Measurements from ENCODE around the gene NKG7. TPM values are rescaled to one million over a fixed set of nuclear protein-coding genes. Genes with fewer than 3 reads are reported as not detected.

NKG7 gene
- polyA plus RNA-seq, 3 donors from 2014 or later: 7,925 to 8,923 (median 8,385) TPM

GRCh38 chr19:51337141-51337860, 35.2 kb downstream of the NKG7 start:
- Mint-ChIP-seq H3K27ac (no peak overlapping the region), H3K9me3 (no peaks in the 10 kb centered on the region), H3K4me1 (peaks cover 15 to 16% of the 10 kb centered on the region in 2 donors), H3K27me3 (ENCODE audit: low read depth in 3 of 3) (peaks cover 0 to 8% (median 5%) of the 10 kb centered on the region in 3 donors), H3K36me3 (peaks cover 0 to 6% (median 0%) of the 10 kb centered on the region in 3 donors), H3K4me3 (no peak overlapping the region)
- no peak for DNase-seq

DNA sequence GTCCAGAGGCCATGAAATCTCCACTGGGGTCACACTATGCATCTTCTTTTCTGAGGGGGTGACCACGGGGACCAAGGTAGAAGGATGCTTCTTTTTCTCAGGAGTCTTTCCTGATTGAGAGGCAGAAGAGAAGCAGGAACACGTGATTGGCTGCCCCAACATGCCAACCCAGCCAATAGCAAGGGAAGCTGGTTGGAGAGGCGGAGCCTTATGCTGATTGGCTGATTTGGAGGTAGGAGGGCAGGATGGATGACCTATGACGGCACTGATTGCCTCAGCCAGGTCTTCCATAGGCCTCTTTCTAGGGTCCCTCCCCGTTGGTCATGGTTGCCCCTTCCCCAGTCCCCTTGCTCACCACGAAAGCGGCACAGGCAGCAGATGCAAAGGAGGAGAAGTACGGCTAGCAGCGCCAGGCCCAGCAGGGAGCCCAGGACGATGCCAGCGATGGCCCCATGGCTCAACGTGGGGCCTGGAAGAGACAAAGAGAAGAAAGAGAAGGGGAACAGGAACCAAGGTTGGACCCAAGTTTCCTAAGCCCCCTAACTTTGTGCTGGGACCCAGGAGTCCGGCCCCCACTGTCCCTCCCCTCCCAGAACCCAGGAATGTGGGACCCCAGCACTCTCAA, 38.5 kb downstream of the NKG7 start:
- H3K27me3 Mint-ChIP-seq (ENCODE audit: low read depth in 3 of 3): peaks cover 3 to 12% (median 6%) of the 10 kb centered on the region in 3 donors
- peaks cover 5 to 8% of the 10 kb centered on the region in 2 donors for H3K4me1 Mint-ChIP-seq
- DNase-seq: no peak
- H3K4me3 Mint-ChIP-seq: no peak overlapping the region
- peaks cover 0 to 6% (median 0%) of the 10 kb centered on the region in 3 donors for H3K36me3 Mint-ChIP-seq
- H3K9me3 Mint-ChIP-seq: no peaks in the 10 kb centered on the region
- no peak overlapping the region for H3K27ac Mint-ChIP-seq

GRCh38 chr19:51331716-51332115, 40.7 kb downstream of the NKG7 start:
- Mint-ChIP-seq H3K27me3 (ENCODE audit: low read depth in 3 of 3) (peaks cover 9 to 21% (median 12%) of the 10 kb centered on the region in 3 donors), H3K4me1 (peaks cover 7 to 11% of the 10 kb centered on the region in 2 donors), H3K9me3 (peaks cover 0 to 1% (median 0%) of the 10 kb centered on the region in 6 donors), H3K27ac (no peak overlapping the region), H3K4me3 (no peak overlapping the region), H3K36me3 (peaks cover 0 to 6% (median 0%) of the 10 kb centered on the region in 3 donors)
- no peak for DNase-seq

- Mint-ChIP-seq H3K4me3 (no peak overlapping the region), H3K4me1 (peaks cover 7 to 11% of the 10 kb centered on the region in 2 donors), H3K27me3 (ENCODE audit: low read depth in 3 of 3) (peaks cover 9 to 23% (median 12%) of the 10 kb centered on the region in 3 donors), H3K27ac (no peak overlapping the region), H3K9me3 (peaks cover 0 to 1% (median 0%) of the 10 kb centered on the region in 6 donors), H3K36me3 (peaks cover 0 to 6% (median 0%) of the 10 kb centered on the region in 3 donors)
- no peak for DNase-seq
These were observed 41.3 kb downstream of the NKG7 start for GRCh38 chr19:51331193-51331592.

DNA sequence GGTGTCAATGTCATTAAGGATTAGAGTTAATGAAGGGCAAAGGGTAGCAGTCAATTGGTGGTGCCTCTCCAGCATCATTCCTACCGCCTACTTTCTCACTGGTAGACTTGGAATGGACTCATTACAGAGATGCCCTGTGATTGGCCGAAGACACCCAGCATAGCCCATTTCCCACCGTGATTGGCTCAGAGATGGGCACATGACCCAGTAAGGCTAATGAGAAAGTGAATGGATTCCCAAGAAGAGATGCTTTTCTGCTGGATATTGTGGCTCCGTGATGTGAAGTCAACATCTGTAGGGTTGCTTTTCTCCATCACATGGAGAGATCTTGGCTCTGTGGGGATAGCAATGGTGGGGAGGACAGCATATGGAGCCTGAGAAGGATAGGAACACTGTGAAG, 42.1 kb downstream of the NKG7 start:
- peaks cover 0 to 1% (median 0%) of the 10 kb centered on the region in 6 donors for H3K9me3 Mint-ChIP-seq
- H3K4me1 Mint-ChIP-seq: peaks cover 7 to 11% of the 10 kb centered on the region in 2 donors
- DNase-seq: no peak
- peaks cover 12 to 26% (median 13%) of the 10 kb centered on the region in 3 donors for H3K27me3 Mint-ChIP-seq (ENCODE audit: low read depth in 3 of 3)
- H3K36me3 Mint-ChIP-seq: peaks cover 0 to 6% (median 0%) of the 10 kb centered on the region in 3 donors
- no peak overlapping the region for H3K27ac Mint-ChIP-seq
- no peak overlapping the region for H3K4me3 Mint-ChIP-seq

GRCh38 chr19:51329411-51329810, 43.0 kb downstream of the NKG7 start:
- H3K27me3 Mint-ChIP-seq (ENCODE audit: low read depth in 3 of 3): peaks cover 12 to 26% (median 13%) of the 10 kb centered on the region in 3 donors
- H3K4me1 Mint-ChIP-seq: peaks cover 7 to 11% of the 10 kb centered on the region in 2 donors
- no peak overlapping the region for H3K4me3 Mint-ChIP-seq
- H3K27ac Mint-ChIP-seq: no peak overlapping the region
- no peaks in the 10 kb centered on the region for H3K36me3 Mint-ChIP-seq
- no peak for DNase-seq
- peaks cover 0 to 1% (median 0%) of the 10 kb centered on the region in 6 donors for H3K9me3 Mint-ChIP-seq

- H3K4me3 Mint-ChIP-seq: peak overlapping the region; percentile 66 to 89 (median 83)
- peak; percentile 55 to 72 (median 69) for DNase-seq
- peaks cover 0 to 1% (median 0%) of the 10 kb centered on the region in 6 donors for H3K9me3 Mint-ChIP-seq
- H3K36me3 Mint-ChIP-seq: no peaks in the 10 kb centered on the region
- peak overlapping the region in 3 of 6 donors; percentile 26 to 77 (median 35) for H3K27ac Mint-ChIP-seq
- H3K4me1 Mint-ChIP-seq: peaks cover 7 to 11% of the 10 kb centered on the region in 2 donors
- peaks cover 13 to 26% (median 14%) of the 10 kb centered on the region in 3 donors for H3K27me3 Mint-ChIP-seq (ENCODE audit: low read depth in 3 of 3)
These were observed 45.1 kb downstream of the NKG7 start for GRCh38 chr19:51327066-51328001.

DNA sequence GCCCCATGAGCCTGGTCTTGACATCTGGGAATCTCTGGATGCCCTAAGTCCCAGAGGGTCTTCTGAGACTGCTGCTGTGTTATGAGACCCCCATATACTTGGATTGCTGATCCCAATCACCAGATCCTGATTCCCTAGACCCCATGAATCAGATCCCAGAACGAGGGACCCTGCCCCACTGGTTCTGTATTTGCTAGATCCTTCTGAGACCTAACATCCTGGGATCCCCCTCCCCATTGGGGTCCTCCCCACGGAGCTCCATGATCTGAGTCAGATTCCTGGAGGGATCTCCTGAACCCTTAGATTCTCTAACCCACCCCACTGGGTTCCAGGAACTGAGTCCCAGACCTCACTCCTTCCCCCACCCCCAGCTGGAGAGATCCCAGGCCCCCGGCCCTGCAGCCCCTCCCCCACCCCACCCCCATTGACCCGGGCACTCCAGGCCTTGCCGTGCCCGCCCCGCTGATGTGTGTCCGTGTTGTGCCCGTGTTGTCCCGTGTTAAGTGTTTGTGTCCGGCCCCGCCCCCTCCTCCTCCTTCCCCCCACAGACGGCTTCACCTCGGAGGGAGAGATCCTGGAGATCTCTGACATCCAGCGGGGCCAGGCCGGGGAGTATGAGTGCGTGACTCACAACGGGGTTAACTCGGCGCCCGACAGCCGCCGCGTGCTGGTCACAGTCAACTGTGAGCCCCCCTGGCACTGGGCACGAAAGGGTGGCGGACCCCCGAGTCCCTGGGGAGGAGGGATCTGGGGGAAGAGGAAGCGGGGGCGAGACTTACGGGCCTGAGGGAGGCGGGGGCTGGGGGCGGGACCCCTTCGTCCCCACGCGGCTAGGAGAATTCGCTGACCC, 46.0 kb downstream of the NKG7 start:
- H3K4me3 Mint-ChIP-seq: no peak overlapping the region
- peaks cover 0 to 1% (median 0%) of the 10 kb centered on the region in 6 donors for H3K9me3 Mint-ChIP-seq
- H3K4me1 Mint-ChIP-seq: peaks cover 7 to 11% of the 10 kb centered on the region in 2 donors
- H3K27ac Mint-ChIP-seq: peak overlapping the region in 1 of 6 donors; percentile 45
- peaks cover 13 to 25% (median 14%) of the 10 kb centered on the region in 3 donors for H3K27me3 Mint-ChIP-seq (ENCODE audit: low read depth in 3 of 3)
- no peaks in the 10 kb centered on the region for H3K36me3 Mint-ChIP-seq
- no peak for DNase-seq

DNA sequence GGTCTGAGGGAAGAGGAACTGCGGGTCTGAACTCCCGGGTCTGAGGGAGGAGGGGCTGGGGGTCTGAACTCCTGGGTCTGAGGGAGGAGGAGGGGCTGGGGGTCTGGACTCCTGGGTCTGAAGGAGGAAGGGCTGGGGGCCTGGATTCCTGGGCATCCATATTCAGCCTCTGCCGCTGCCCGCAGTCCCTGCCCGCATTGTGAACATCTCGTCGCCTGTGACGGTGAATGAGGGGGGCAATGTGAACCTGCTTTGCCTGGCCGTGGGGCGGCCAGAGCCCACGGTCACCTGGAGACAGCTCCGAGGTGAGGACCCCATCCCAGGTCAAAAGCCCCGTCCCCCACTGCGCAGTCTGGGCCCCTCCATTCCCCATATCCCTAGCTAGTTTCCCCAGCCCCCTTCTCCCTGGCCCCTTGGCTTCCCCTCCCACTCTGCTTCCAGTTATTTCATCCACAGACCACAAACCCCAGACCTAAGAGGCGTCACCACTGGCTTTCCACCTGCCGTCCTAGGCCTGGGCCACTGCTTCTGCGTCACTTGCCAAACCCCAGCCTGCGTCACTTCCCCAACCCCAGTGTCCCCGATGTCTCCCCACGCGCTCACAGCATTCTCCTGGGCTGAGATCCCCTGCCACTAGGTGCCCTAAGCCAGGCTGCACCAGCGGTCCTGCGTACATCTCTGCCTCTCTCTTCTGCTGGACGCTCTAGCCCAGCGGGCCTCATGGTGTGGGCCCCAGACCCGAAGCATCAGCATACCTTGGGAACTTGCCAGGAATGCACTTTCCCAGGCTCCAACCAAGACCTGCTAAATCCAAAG, 47.1 kb downstream of the NKG7 start:
- peak; percentile 25 to 43 (median 36) for DNase-seq
- Mint-ChIP-seq H3K4me3 (peak overlapping the region in 1 of 5 donors; percentile 51), H3K36me3 (no peaks in the 10 kb centered on the region), H3K9me3 (peaks cover 0 to 1% (median 0%) of the 10 kb centered on the region in 6 donors), H3K27me3 (ENCODE audit: low read depth in 3 of 3) (peaks cover 13 to 26% (median 14%) of the 10 kb centered on the region in 3 donors), H3K4me1 (peaks cover 7 to 11% of the 10 kb centered on the region in 2 donors), H3K27ac (peak overlapping the region in 3 of 6 donors; percentile 10 to 74 (median 45))

DNA sequence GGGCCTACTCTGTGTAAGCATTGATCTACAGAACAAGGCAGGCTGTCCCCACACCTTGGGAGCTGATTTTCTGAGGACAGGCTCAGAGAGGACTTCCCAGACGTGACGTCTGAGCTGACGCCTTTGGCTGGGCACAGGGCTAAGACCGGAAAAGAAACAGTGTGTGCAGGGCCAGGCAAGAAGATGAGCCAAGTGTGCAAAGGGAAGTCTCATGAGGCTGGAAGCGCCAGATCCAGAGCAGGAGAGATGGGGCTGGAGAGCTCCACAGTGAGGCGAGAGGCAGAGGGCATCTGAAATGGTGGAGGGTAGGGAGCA, 48.3 kb downstream of the NKG7 start:
- peaks cover 0 to 1% (median 0%) of the 10 kb centered on the region in 6 donors for H3K9me3 Mint-ChIP-seq
- H3K4me1 Mint-ChIP-seq: peaks cover 7 to 11% of the 10 kb centered on the region in 2 donors
- peak overlapping the region in 1 of 5 donors; percentile 3 for H3K4me3 Mint-ChIP-seq
- no peaks in the 10 kb centered on the region for H3K36me3 Mint-ChIP-seq
- no peak for DNase-seq
- no peak overlapping the region for H3K27ac Mint-ChIP-seq
- H3K27me3 Mint-ChIP-seq (ENCODE audit: low read depth in 3 of 3): peaks cover 11 to 17% (median 13%) of the 10 kb centered on the region in 3 donors

- Mint-ChIP-seq H3K27me3 (ENCODE audit: low read depth in 3 of 3) (peaks cover 11 to 22% (median 13%) of the 10 kb centered on the region in 3 donors), H3K4me3 (no peak overlapping the region), H3K36me3 (no peaks in the 10 kb centered on the region), H3K9me3 (peaks cover 0 to 1% (median 0%) of the 10 kb centered on the region in 6 donors), H3K27ac (no peak overlapping the region), H3K4me1 (peaks cover 7 to 9% of the 10 kb centered on the region in 2 donors)
- DNase-seq: no peak
These were observed 48.8 kb downstream of the NKG7 start for GRCh38 chr19:51323481-51324166.

All from immature natural killer cell (primary cell).